Measurements from ENCODE around the gene CSH1.

The CSH1 gene

GRCh38 chr17:63855185-63855584 is 41.2 kb downstream of the CSH1 start:
- POLR2A ChIA-PET, result no interaction called here
- DNase-seq (ENCODE audit: extremely low spot score), result no peak
- CTCF ChIA-PET, result interaction anchor here (0.6 to 1.4 kb wide), 3 partner anchors 12 to 239 kb away, joined by 3 to 5 read pairs (median 4); no protein-coding TSS in a partner anchor
- no peak for TF ChIP-seq L3MBTL2 (conservative IDR thresholded peaks at IDR 0.05)
- TF ChIP-seq ARNT (IDR thresholded peaks at IDR 0.05), result no peak
- TF ChIP-seq FOXK2 (IDR thresholded peaks at IDR 0.05), result no peak
- TF ChIP-seq SUZ12 (IDR thresholded peaks at IDR 0.05), result no peak
- TF ChIP-seq ELF4 (IDR thresholded peaks at IDR 0.05), result no peak
- no peak for TF ChIP-seq LEF1 (IDR thresholded peaks at IDR 0.05; ENCODE audit: borderline replicate concordance)
- no peak for TF ChIP-seq BHLHE40 (IDR thresholded peaks at IDR 0.05; ENCODE audit: borderline replicate concordance)
- TF ChIP-seq ZNF384 (IDR thresholded peaks at IDR 0.05), result no peak

- CTCF ChIA-PET, result interaction anchor here (0.6 to 1.3 kb wide), 3 partner anchors 11 to 65 kb away, joined by 3 to 5 read pairs (median 4); no protein-coding TSS in a partner anchor
- no peak for DNase-seq (ENCODE audit: extremely low spot score)
- TF ChIP-seq HDGF (IDR thresholded peaks at IDR 0.05; ENCODE audit: borderline replicate concordance), result no peak
- no peak for TF ChIP-seq CTBP1 (IDR thresholded peaks at IDR 0.05; ENCODE audit: borderline replicate concordance)
- no peak for TF ChIP-seq BHLHE40 (IDR thresholded peaks at IDR 0.05; ENCODE audit: borderline replicate concordance)
- TF ChIP-seq SP1 (IDR thresholded peaks at IDR 0.05), result no peak
- no peak for TF ChIP-seq SUZ12 (IDR thresholded peaks at IDR 0.05)
- TF ChIP-seq FOXM1 (IDR thresholded peaks at IDR 0.05; ENCODE audit: borderline replicate concordance), result no peak
- no peak for TF ChIP-seq PKNOX1 (IDR thresholded peaks at IDR 0.05)
- no peak for TF ChIP-seq ZNF384 (IDR thresholded peaks at IDR 0.05)
- POLR2A ChIA-PET, result interaction anchor here (0.6 kb wide), 1 partner anchor 81 kb away, joined by 3 read pairs; the partner anchor contains the start of gene CCDC47
These were observed 41.7 kb downstream of the CSH1 start for GRCh38 chr17:63854709-63855108.

- TF ChIP-seq TARDBP (IDR thresholded peaks at IDR 0.05), result no peak
- TF ChIP-seq BHLHE40 (IDR thresholded peaks at IDR 0.05; ENCODE audit: borderline replicate concordance), result no peak
- no peak for TF ChIP-seq CTBP1 (IDR thresholded peaks at IDR 0.05; ENCODE audit: borderline replicate concordance)
- no peak for TF ChIP-seq FOXM1 (IDR thresholded peaks at IDR 0.05; ENCODE audit: borderline replicate concordance)
- TF ChIP-seq NFRKB (IDR thresholded peaks at IDR 0.05), result no peak
- TF ChIP-seq L3MBTL2 (conservative IDR thresholded peaks at IDR 0.05), result no peak
- TF ChIP-seq ZNF384 (IDR thresholded peaks at IDR 0.05), result no peak
- no peak for TF ChIP-seq SUZ12 (IDR thresholded peaks at IDR 0.05)
- TF ChIP-seq ELF4 (IDR thresholded peaks at IDR 0.05), result no peak
- TF ChIP-seq PKNOX1 (IDR thresholded peaks at IDR 0.05), result no peak
- no peak for DNase-seq (ENCODE audit: extremely low spot score)
- ChIA-PET CTCF (no interaction called here), POLR2A (no interaction called here)
These were observed 43.1 kb downstream of the CSH1 start for GRCh38 chr17:63853260-63853659.

- ChIA-PET POLR2A (no interaction called here), CTCF (no interaction called here)
- no peak for DNase-seq (ENCODE audit: extremely low spot score)
- no peak for TF ChIP-seq LEF1 (IDR thresholded peaks at IDR 0.05; ENCODE audit: borderline replicate concordance)
- no peak for TF ChIP-seq ARNT (IDR thresholded peaks at IDR 0.05)
- TF ChIP-seq TARDBP (IDR thresholded peaks at IDR 0.05), result no peak
- no peak for TF ChIP-seq PKNOX1 (IDR thresholded peaks at IDR 0.05)
- no peak for TF ChIP-seq FOXM1 (IDR thresholded peaks at IDR 0.05; ENCODE audit: borderline replicate concordance)
- no peak for TF ChIP-seq SP1 (IDR thresholded peaks at IDR 0.05)
- no peak for TF ChIP-seq SUZ12 (IDR thresholded peaks at IDR 0.05)
- TF ChIP-seq NFRKB (IDR thresholded peaks at IDR 0.05), result no peak
- TF ChIP-seq L3MBTL2 (conservative IDR thresholded peaks at IDR 0.05), result no peak
- TF ChIP-seq FOXA1 (IDR thresholded peaks at IDR 0.05), result no peak
- TF ChIP-seq FOXK2 (IDR thresholded peaks at IDR 0.05), result no peak
- TF ChIP-seq HDGF (IDR thresholded peaks at IDR 0.05; ENCODE audit: borderline replicate concordance), result no peak
- TF ChIP-seq CTBP1 (IDR thresholded peaks at IDR 0.05; ENCODE audit: borderline replicate concordance), result no peak
- no peak for TF ChIP-seq BHLHE40 (IDR thresholded peaks at IDR 0.05; ENCODE audit: borderline replicate concordance)
- no peak for TF ChIP-seq ZNF384 (IDR thresholded peaks at IDR 0.05)
- TF ChIP-seq ELF4 (IDR thresholded peaks at IDR 0.05), result no peak
These were observed 46.0 kb downstream of the CSH1 start for GRCh38 chr17:63850401-63850800.

- TF ChIP-seq FOXA1 (IDR thresholded peaks at IDR 0.05) (no peak), BHLHE40 (IDR thresholded peaks at IDR 0.05; ENCODE audit: borderline replicate concordance) (peak; percentile 97), L3MBTL2 (conservative IDR thresholded peaks at IDR 0.05) (peak; percentile 100), FOXK2 (IDR thresholded peaks at IDR 0.05) (no peak), FOXM1 (IDR thresholded peaks at IDR 0.05; ENCODE audit: borderline replicate concordance) (peak; percentile 96), ELF4 (IDR thresholded peaks at IDR 0.05) (peak; percentile 45; the same call in 1 of the 2 replicates), SP1 (IDR thresholded peaks at IDR 0.05) (no peak; the same call in 1 of the 2 replicates), SUZ12 (IDR thresholded peaks at IDR 0.05) (no peak)
- ChIA-PET POLR2A (interaction anchor here (0.6 to 1.4 kb wide), 3 partner anchors 75 to 299 kb away, joined by 3 to 4 read pairs (median 3); partner anchors contain the start of genes CCDC47 and DDX42), CTCF (interaction anchor here (0.6 to 1.5 kb wide), 2 partner anchors 17 to 92 kb away, joined by 3 to 5 read pairs; no protein-coding TSS in a partner anchor)
- peak; percentile 95 for DNase-seq (ENCODE audit: extremely low spot score)
These were observed 47.3 kb downstream of the CSH1 start for GRCh38 chr17:63848834-63849689.
